Fibroblast of mammary gland (primary cell): ENCODE results near the gene ASAP2.

Experiments
- DNase-seq: peaks from one replicate; pipeline ENCODE4 v3.0.0-alpha.2; 2010; ENCODE audit warnings: low read depth
- H3K4me3 ChIP-seq: 2 replicates; pipeline ENCODE4 v1.5.1; 2011; ENCODE audit warnings: low read depth, mild to moderate bottlenecking, low read length, moderate library complexity; ENCODE audit not compliant: control insufficient read depth
- CTCF ChIP-seq: conservative IDR thresholded peaks from 2 replicates; pipeline ENCODE4 v1.5.1; 2011; ENCODE audit warnings: low read depth, low read length, inconsistent platforms; ENCODE audit not compliant: control insufficient read depth, insufficient read depth

Gene ASAP2

GRCh38 chr2:9250091-9250490 lies 43.5 kb downstream of the ASAP2 start:
- no peak for TF ChIP-seq CTCF
- peak; percentile 49 for DNase-seq
- H3K4me3 ChIP-seq, result no peak overlapping the region

- DNase-seq, result no peak
- no peak for TF ChIP-seq CTCF
- no peak overlapping the region for H3K4me3 ChIP-seq
These were observed 44.0 kb downstream of the ASAP2 start for GRCh38 chr2:9250498-9251153.

- H3K4me3 ChIP-seq, result no peak overlapping the region
- no peak for TF ChIP-seq CTCF
- peak; percentile 85 for DNase-seq
These were observed 44.8 kb downstream of the ASAP2 start for GRCh38 chr2:9251154-9252001.

GRCh38 chr2:9252002-9252357 lies 45.4 kb downstream of the ASAP2 start:
- TF ChIP-seq CTCF, result no peak
- no peak overlapping the region for H3K4me3 ChIP-seq
- no peak for DNase-seq

DNA sequence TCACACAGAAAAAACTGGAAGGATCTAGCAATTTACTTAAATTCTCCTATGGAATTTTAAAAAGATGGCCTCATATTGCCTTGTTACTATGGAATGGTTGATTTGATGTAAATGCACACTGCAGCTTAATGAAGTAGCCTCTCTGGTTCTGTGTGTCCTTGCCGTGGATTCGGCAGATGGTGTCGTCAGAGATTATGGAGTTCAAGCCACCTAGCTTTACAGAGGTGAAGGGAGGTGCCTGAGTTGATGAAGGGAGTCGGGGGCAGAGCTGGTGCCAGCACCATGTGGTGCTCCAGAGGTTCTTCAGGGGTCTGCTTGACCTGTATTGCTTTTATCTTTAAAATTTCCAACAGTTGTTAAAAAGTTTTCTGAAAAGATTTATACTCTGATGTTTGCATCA lies 48.8 kb downstream of the ASAP2 start:
- no peak for DNase-seq
- TF ChIP-seq CTCF, result no peak
- no peak overlapping the region for H3K4me3 ChIP-seq

DNA sequence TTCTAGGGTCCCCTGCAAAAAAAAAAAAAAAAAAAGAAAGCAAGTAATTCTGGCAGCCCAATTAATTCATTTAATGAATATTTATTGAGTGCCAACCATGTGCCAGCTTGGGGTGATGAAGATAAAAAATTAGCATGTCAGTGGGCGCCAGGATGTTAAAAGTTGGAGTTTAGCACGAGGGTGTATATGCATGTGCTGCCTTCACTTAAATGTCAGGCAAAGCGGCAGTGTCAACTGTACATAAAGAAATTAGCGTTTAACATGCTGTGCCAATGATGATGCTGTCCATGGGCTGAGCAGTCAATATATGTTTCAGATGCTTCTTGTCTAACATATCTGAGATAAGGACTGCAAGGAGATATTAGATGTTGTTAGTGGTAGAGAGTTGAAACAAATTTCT lies 49.5 kb downstream of the ASAP2 start:
- no peak for DNase-seq
- H3K4me3 ChIP-seq, result no peak overlapping the region
- no peak for TF ChIP-seq CTCF
